GDM1 (cell line): ENCODE data around the gene RYR1.
"Not testable (repeated sequence)": the region's sequence is repeated elsewhere in the genome, so short reads cannot be mapped to it uniquely, and the experiment has no call there.

Experiments
- DNase-seq: peaks from one replicate; lab custom pipeline; 2025; lab: John Stamatoyannopoulos, UW

The RYR1 gene

DNA sequence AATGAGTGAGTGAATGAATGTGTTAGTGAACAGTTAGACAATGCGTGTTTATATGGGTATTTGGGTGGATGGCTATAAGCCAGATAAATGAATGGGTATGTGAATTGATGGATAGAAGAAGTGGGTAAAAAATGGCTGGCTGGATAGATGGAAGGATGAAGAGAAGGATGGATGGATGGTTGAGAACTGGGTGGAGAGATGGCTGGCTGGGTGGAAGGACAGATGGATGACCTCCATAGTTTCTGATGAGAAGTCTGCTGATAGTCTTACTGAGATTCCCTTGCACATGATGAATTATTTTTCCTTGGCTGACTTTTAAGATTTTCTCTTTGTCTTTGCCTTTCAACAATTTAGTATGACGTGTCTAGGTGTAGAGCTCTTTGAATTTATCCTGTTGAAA, 57.4 kb downstream of the RYR1 start:
- DNase-seq = no peak

DNA sequence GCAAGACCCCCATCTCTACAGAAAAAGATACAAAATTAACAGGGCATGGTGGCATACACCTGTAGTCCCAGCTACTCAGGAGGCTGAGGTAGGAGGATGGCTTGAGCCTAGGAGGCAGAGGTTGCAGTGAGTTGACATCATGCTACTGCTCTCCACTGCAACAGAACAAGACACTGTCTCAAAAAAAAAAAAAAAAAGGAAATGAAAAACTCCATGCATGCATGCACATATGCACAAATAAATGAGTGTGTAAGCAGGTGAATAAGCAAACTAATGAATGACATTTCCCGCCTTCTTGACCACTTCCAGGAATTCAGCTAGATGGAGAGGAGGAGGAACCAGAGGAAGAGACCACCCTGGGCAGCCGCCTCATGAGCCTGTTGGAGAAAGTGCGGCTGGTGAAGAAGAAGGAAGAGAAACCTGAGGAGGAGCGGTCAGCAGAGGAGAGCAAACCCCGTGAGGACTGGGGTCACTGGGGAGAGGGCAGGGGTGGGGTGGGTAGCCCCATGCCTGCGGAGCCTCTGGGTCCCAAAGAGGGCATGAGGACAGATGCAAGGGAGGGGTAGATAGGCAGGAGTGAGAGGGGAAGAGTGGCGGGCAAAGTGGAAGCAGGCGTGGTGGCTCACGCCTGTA, 58.8 kb downstream of the RYR1 start:
- no peak for DNase-seq

DNA sequence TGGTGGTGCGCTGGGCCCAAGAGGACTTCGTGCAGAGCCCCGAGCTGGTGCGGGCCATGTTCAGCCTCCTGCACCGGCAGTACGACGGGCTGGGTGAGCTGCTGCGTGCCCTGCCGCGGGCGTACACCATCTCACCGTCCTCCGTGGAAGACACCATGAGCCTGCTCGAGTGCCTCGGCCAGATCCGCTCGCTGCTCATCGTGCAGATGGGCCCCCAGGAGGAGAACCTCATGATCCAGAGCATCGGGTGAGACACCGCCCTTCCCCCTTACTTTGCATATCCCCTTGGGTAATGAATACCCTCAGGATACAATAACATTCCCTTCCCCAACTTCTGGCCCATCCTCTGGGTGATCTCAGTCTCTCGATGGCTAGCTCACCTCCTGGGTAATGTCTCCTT, 60.9 kb downstream of the RYR1 start:
- no peak for DNase-seq

DNA sequence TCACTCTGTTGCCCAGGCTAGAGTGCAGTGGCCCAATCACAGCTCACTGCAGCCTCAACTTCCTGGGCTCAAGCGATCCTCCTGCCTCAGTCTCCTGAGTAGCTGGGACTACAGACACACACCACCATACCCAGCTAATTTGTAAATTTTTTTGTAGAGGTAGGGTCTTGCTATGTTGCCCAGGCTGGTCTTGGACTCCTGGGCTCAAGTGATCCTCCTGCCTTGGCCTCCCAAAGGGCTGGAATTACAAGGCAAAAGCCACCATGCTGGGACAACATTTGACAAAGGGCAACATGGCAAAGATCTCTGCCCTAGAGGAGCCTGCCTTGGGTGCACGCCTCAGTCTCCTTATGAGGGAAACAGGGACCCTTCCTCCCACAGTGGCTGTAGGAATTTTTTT, 61.9 kb downstream of the RYR1 start:
- DNase-seq = not testable (repeated sequence)

DNA sequence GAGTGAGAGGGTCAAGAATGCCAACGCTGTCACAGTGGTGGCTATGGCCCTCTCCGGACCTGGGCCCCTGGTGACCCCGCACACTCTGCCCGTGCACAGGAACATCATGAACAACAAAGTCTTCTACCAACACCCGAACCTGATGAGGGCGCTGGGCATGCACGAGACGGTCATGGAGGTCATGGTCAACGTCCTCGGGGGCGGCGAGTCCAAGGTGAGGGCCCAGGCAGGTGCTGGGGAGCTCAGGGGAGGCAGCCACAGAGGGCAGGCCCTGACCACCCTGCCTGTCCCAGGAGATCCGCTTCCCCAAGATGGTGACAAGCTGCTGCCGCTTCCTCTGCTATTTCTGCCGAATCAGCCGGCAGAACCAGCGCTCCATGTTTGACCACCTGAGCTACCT, 62.6 kb downstream of the RYR1 start:
- no peak for DNase-seq

DNA sequence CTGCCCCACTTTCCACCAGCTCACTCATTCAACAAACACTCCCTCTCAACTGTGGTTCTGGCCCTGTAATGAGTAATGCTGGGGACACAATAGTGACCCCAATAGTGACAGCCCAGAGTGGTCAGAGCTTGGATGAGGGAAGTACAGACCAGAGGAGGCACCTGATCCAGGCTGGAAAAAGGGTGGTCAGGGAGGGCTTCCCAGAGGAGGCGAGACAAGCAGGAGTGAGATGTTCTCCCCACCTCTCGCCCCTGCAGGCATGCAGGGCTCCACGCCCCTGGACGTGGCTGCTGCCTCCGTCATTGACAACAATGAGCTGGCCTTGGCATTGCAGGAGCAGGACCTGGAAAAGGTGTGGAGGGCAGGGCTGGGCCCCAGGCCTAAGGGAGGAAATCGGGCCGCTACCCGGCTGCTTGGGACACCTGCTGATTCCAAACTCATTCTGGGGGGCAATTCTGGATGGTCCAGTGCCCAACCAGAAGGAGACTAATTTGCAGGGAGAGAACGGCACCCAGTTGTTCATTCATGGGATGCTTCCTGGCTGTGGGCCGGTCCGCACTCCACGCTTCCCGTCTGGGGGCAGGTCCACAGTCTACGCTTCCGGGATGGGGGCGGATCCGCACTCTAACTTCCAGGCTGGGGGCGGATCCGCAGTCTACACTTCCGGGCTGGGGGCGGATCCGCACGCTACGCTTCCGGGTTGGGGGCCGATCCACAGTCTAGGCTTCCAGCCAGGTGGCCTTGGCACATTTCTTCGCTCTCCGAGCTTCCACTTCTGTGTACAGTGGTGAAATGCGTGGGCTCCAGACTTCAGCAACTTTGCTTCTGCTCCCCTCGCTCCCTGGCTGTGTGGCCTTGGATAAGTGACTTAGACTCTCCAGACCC, 63.4 kb downstream of the RYR1 start:
- DNase-seq = no peak

DNA sequence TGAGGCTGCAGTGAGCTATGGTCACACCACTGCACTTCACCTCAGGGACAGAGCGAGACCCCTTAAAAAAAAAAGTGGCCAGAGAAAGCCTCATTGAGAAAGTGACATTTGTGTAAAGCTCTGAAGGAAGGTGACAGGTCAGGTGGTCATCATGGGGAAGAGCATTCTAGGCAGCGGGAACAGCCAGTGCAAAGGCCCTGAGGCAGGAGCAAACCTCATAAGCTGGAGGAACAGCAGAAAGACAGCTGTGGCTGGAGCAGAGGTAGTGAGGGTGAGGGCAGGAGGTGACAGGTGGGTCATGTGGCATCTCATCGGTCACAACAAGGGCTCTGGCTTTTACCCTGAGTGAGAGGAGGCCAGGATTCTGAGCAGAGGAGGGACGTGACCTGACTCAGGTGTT, 64.4 kb downstream of the RYR1 start:
- no peak for DNase-seq

DNA sequence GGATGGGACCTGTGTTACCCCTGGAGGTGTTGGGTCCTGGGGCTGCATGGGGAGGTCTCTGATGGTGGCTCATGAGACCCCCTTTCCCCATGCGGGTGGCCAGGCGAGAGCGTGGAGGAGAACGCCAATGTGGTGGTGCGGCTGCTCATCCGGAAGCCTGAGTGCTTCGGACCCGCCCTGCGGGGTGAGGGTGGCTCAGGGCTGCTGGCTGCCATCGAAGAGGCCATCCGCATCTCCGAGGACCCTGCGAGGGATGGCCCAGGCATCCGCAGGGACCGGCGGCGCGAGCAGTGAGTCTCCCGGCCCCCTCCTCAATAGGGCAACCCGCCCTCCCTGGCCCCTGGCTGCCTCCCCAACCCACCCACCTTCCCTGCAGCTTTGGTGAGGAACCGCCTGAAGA, 66.0 kb downstream of the RYR1 start:
- no peak for DNase-seq

DNA sequence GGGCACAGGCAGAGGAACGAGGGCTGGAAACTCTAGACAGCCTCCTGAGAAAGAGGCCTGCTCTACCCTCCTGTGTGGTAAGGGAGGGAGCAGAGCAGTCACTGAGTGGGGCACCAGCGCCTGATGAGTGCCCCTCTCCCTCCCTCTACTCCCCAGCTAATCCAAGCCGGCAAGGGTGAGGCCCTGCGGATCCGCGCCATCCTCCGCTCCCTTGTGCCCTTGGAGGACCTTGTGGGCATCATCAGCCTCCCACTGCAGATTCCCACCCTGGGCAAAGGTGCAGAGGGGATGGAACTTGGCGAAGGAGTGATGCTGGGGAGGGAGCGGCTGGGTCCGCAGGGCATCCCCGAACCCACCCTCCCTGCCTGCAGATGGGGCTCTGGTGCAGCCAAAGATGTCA, 67.0 kb downstream of the RYR1 start:
- DNase-seq = no peak

DNA sequence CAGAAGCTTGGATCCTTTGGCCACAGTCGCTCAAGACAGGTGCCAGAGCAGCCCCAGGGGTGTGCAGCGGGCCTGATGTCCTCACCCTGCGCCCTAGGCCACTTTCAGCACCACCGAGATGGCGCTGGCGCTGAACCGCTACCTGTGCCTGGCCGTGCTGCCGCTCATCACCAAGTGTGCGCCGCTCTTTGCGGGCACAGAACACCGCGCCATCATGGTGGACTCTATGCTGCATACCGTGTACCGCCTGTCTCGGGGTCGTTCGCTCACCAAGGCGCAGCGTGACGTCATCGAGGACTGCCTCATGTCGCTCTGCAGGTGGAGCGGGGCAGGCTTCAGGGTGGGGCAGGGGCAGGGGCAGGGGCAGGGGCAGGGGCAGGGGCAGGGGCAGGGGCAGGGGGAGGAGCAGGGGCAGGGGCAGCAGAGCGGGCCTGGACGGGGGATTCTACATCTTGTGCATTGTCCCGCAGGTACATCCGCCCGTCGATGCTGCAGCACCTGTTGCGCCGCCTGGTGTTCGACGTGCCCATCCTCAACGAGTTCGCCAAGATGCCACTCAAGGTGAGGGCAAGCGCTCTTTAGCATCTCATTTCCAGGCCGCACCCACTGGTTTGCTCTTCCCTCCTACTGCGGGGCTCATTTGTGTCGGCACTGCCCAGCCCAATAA, 69.1 kb downstream of the RYR1 start:
- DNase-seq = no peak

DNA sequence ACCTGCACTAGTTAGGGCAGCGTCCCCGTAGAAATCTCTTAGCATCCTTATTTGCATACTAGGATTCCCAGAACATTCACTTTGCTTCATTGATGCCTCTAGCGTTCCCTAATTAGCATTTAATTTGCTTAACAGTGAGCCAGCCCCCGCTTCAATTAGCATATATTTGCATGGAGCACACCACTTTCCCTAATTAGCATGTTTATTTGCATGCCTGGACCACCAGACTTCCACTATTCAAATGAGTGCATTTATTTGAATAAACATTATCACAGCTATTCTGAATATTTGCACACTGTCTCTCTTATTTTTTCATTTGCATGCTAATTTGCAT, 69.6 kb downstream of the RYR1 start:
- no peak for DNase-seq

DNA sequence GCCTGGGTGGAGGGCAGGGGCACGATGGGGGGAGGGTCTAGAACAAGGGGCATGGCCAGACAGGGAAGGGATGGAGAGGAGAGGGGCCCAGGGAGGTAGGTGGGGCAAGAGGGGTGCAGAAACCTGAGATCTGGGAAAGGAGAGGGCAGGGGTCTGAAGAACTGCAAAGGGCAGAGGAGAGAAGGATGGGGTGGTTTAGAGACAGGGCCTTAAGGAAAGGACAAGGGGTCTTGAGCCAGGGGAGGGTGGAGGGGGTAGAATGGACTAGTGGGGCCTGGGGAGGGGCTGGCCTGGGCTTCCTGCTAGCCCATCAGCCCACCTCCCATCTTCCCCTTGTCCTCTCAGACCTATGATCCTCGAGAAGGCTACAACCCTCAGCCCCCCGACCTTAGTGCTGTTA, 72.5 kb downstream of the RYR1 start:
- no peak for DNase-seq

DNA sequence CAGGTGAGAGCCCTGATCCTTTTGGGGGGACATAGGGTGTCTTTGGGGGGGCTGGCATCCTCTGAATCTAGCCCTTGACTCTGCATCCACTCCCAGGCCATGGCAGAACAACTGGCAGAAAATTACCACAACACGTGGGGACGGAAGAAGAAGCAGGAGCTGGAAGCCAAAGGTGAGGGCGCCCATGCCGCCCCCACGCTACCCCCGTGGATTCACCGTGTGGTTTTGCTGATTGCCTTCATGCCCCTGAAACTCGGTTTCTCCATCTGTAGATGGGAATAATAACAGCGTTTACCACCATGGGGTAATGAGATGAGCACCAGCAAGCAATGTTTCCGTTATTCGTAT, 72.9 kb downstream of the RYR1 start:
- DNase-seq = no peak

DNA sequence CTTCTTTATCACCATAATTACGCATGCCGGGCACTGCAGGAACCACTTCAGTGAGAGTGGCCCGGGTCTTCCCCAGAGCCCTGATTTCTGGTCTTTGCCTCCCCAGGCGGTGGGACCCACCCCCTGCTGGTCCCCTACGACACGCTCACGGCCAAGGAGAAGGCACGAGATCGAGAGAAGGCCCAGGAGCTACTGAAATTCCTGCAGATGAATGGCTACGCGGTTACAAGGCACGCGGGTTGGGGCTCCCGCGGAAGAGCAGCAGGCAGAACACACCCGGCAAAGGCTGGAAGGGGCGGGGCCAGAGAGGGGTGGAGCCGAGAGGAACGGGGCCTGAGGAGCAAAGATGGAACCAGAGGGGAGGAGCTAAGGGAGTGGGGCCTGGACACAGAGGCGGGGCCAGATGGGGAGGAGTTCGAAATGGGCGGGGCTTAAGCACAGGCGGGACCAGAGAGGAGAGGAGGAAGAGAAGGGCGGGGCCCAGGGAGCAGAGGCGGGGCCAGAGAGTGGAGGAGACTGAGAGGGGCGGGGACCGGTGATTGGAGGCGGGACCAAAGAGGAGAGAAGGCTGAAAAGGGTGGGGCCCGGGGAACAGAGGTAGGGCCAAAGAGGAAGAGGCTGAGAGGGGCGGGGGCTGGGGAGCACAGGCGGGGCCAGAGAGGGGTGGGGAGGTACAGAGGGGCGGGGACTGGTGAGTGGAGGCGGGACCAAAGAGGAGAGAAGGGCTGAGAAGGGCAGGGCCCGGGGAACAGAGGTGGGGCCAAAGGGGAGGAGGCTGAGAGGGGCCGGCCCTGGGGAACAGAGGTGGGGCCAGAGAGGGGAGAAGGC, 73.4 kb downstream of the RYR1 start:
- peak; percentile 86 for DNase-seq

DNA sequence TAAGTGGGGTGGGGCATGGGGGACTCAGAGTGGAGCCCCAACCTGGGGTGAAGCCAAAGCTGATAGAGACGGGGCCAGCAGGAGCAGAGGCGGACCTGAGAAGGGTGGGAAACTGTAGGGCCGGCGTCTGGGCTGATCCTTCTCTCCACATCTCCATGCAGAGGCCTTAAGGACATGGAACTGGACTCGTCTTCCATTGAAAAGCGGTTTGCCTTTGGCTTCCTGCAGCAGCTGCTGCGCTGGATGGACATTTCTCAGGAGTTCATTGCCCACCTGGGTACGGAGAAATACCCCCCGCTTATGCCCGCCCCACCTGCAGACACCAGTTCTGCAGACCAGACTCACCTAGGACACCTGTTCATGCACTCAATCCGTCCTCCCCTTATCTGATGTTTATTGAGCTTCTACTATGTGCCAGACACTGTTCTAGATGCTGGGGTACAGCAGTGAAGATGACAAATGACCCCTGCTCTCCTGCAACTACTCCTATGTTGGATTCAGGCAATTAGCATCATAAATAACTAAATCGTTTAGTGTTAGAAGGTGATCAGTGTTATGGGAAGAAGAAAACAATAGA, 74.1 kb downstream of the RYR1 start:
- DNase-seq = no peak

DNA sequence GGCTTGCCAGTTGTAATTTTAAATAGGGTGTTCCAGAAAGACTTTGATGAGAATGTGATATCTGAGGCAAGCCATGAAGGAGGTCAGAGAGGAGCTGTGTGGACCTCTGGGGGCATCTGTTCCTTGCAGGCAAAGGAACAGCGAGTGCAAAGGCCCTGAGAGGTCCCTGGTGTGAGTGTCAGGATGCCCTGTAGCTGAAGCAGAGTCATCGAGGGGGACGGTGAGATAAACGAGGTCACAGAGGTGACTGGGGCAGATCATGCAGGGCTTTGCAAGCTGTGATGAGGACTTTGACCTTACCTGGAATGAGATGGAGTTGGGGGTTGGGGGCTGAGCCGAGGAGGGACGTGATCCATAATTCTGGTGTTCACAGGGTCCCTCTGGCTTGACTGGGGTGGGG, 75.0 kb downstream of the RYR1 start:
- no peak for DNase-seq

DNA sequence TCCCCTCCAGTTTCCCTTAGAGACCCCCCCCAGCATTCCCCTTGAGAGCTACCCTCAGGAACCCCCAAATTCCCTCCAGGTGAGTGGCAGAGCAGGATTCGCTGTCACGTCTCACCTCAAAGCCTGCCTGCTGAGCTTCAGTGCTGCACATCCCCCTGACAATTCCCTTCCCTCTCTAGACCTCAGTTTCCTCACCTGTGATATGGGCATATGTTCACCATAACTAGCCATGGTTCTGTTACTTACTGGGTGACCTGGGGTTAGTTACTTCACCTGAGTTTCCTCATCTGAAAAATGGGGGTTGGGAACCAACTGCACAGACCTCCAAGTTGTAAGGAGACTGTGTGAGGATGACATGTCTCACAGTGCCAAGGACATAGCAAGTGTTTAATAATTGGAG, 75.5 kb downstream of the RYR1 start:
- no peak for DNase-seq

DNA sequence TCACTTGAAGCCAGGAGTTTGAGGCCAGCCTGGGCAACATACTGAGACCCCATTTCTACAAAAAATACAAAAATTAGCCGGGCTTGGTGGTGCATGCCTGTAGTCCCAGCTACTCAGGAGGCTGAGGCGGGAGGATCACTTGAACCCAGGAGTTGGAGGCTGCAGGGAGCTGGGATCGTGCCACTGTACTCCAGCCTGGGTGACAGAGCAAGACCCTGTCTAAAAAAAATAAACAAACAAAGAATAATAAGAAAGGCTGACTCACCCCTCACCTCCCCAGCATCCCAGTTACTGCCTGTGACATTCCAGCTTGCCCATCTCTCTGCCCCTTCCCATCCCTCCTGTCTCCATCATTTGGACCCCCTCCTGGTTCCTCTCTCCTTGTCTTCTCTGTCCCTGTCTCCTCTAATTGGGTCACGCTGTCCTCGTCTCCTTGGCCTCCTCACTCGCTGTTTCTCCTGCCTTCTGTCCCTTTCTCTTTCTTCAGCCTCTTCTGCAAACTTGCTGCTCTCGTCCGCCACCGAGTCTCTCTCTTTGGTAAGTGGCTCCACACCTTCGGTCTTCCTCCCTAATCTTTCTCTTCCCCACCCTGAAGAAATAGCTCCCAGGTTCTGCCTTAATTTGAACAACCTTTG, 77.7 kb downstream of the RYR1 start:
- DNase-seq = no peak

DNA sequence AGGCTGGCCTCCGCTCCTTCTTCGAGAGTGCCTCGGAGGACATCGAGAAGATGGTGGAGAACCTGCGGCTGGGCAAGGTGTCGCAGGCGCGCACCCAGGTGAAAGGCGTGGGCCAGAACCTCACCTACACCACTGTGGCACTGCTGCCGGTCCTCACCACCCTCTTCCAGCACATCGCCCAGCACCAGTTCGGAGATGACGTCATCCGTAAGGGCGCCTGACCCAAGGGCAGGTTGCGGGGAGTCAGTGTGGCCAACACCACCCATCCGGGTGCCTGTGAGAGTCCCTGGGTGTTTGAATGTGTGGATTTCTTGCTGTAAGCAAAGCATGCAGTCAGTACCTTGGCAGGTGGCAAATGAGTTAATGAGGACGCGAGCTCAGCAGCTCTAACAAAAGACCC, 78.8 kb downstream of the RYR1 start:
- no peak for DNase-seq

DNA sequence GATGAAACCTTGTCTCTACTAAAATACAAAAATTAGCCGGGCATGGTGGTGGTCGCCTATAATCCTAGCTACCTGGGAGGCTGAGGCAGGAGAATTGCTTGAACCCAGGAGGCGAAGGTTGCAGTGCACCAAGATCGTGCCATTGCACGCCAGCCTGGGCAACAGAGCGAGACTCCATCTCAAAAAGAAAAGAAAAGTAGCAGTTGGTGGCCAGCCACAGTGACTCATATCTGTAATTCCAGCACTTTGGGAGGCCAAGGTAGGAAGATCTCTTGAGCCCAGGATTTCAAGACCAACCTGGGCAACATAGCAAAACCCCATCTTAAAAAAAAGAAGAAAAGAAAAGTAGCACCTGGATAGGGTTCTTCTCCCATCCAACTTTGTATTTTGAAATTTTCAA, 79.7 kb downstream of the RYR1 start:
- not testable (repeated sequence) for DNase-seq

DNA sequence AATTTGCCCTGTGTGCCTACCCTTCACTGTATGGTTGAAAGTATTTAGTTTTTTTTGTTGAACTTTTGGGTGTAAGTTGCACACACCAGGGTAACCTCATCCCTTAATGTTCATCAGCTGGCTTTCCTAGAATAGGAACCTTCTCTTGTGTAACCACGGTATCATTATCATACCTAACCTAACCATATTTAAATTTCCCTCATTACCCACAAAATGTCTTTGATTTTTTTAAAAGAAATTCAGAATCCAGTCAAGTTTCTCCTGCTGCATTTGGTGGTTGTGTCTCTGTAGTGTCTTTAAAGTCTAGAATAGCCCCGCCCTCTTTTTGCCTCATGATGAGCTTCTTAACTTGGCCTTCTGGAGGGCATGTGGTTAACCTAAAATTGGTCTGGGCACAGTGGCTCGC, 80.3 kb downstream of the RYR1 start:
- DNase-seq = no peak
